ENCODE results near the gene DPF1.

DPF1 gene

DNA sequence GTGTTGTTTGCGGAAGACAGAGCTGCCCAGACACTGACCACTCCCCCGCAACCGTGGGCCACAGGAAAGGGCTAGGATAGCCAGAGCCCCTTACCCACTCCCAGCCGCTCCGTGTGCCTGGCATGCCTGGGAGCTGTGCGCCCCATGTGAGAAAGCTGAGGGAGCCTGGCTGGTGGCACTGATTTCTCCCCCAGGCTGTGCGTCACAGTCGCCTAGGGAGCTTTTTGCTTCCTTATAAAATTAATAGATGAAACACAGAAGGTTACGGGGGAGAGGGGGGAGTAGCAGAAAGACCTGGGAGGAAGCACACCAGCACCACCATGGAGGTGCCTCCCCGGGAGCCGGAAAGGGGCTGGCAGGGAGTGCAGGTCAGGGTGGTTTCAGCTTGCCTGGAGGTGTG is 24.7 kb downstream of the DPF1 start:
- ChIA-PET CTCF (no interaction called here), POLR2A (no interaction called here)
- Histone ChIP-seq H3K36me3 (ENCODE audit: control insufficient read depth in 4 of 4, insufficient read depth in 4 of 4, low read length in 3 of 4) (peaks cover 6 to 82% (median 39%) of the 10 kb centered on the region in 4 experiments), H3K27ac (ENCODE audit: insufficient read depth in 1 of 2, low read depth in 1 of 2, low read length in 2 of 2, poor library complexity in 1 of 2, severe bottlenecking in 2 of 2) (no peak overlapping the region), H3K27me3 (replicated peaks in 2 of 5; ENCODE audit: control insufficient read depth in 4 of 5, insufficient read depth in 5 of 5, low read length in 4 of 5) (no peaks in the 10 kb centered on the region), H3K4me3 (ENCODE audit: control insufficient read depth in 1 of 7, extremely low read depth in 1 of 7, insufficient read depth in 4 of 7, low read depth in 2 of 7, low read length in 6 of 7) (no peak overlapping the region), H3K9me3 (ENCODE audit: control extremely low read depth in 1 of 5, control insufficient read depth in 4 of 5, insufficient read depth in 2 of 5, low read depth in 1 of 5, low read length in 4 of 5) (no peaks in the 10 kb centered on the region), H3K4me1 (ENCODE audit: control extremely low read depth in 1 of 4, control insufficient read depth in 4 of 4, insufficient read depth in 4 of 4, low read length in 3 of 4) (no peaks in the 10 kb centered on the region)
- DNase-seq, result no peak
- 96% methylated on average over 5 of the region's 11 CpGs for WGBS (ENCODE audit: insufficient coverage)

DNA sequence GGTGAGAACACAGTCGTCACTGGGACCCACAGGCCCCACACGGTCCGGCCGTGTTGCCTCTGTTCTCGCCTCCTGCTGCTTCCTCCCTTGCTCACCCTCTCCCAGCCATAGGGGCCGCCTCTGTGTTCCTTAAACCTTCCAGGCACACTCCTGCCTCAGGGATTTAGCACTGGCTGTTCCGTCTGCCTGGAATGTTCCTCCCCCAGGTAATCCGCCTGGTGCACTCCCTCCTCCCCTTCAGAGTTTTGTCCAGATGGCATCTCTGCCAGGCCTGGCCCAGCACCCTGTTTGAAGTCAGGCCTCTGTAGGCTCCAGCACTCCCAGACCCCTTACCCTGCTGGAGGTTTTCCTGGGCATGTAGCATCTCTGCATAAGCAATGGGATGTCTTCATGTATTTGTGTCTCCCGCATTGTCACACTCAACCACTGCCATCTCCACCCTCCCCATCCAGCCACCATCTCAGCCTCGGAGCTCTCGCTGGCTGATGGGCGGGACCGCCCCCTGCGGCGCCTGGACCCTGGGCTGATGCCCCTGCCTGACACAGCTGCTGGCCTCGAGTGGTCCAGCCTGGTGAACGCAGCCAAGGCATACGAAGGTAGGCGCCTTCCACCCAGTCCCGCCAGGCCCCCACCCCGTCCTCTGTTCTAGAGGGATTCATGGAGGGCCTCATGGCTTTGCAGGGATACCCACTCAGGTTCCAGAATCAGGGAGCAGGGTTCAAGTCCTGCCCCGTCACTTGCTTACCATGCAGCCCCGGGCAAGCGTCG is 25.9 kb downstream of the DPF1 start:
- CTCF ChIA-PET, result no interaction called here
- Histone ChIP-seq H3K27me3 (replicated peaks in 2 of 5; ENCODE audit: control insufficient read depth in 4 of 5, insufficient read depth in 5 of 5, low read length in 4 of 5) (no peaks in the 10 kb centered on the region), H3K27ac (ENCODE audit: insufficient read depth in 1 of 2, low read depth in 1 of 2, low read length in 2 of 2, poor library complexity in 1 of 2, severe bottlenecking in 2 of 2) (no peak overlapping the region), H3K36me3 (ENCODE audit: control insufficient read depth in 4 of 4, insufficient read depth in 4 of 4, low read length in 3 of 4) (peaks cover 3 to 77% (median 37%) of the 10 kb centered on the region in 4 experiments), H3K9me3 (ENCODE audit: control extremely low read depth in 1 of 5, control insufficient read depth in 4 of 5, insufficient read depth in 2 of 5, low read depth in 1 of 5, low read length in 4 of 5) (no peaks in the 10 kb centered on the region), H3K4me1 (ENCODE audit: control extremely low read depth in 1 of 4, control insufficient read depth in 4 of 4, insufficient read depth in 4 of 4, low read length in 3 of 4) (no peaks in the 10 kb centered on the region), H3K4me3 (ENCODE audit: control insufficient read depth in 1 of 7, extremely low read depth in 1 of 7, insufficient read depth in 4 of 7, low read depth in 2 of 7, low read length in 6 of 7) (no peak overlapping the region)
- POLR2A ChIA-PET, result no interaction called here
- 96% methylated on average over 25 of the region's 25 CpGs for WGBS (ENCODE audit: insufficient coverage)
- DNase-seq, result no peak

DNA sequence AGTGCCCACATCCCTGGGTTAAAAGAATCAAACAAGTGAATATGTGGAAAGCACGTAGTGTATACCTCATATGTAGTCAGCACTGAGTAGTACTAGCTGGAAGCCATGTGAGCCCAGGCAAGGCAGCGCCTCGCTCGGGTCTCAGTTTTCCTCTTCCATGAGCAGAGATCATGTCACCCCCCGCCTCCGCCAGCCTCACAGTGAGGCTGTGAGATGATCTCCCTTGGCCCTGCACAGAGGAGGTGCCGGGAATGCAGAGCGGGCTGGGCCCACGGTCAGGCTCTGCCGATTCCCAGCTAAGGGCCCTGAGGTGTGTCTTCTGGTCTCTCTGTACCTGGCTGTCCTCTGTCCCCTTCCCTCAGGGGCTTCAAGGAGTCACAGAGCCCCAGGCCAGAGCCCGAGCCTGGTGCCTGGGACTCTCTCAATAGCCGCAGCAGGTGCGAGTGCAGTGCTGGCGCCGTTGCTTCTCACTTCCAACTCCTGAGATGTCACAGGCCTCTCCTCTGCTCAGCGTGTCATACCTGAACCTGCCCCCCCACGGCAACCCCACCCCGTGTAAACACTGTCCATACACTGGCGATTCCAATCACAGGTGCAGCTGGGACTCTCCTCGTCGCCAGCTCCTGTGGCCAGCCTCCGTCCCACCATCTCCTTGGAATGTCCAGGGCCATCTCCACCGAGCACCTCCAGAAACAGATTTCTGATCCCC is 26.9 kb downstream of the DPF1 start:
- H3K36me3 ChIP-seq (ENCODE audit: control insufficient read depth in 4 of 4, insufficient read depth in 4 of 4, low read length in 3 of 4), result peaks cover 3 to 77% (median 35%) of the 10 kb centered on the region in 4 experiments
- no peak for DNase-seq
- WGBS (ENCODE audit: insufficient coverage), result 97% methylated on average over 21 of the region's 23 CpGs
- H3K9me3 ChIP-seq (ENCODE audit: control extremely low read depth in 1 of 5, control insufficient read depth in 4 of 5, insufficient read depth in 2 of 5, low read depth in 1 of 5, low read length in 4 of 5), result no peaks in the 10 kb centered on the region
- H3K27me3 ChIP-seq (replicated peaks in 2 of 5; ENCODE audit: control insufficient read depth in 4 of 5, insufficient read depth in 5 of 5, low read length in 4 of 5), result no peaks in the 10 kb centered on the region
- CTCF ChIA-PET, result no interaction called here
- POLR2A ChIA-PET, result no interaction called here
- no peak overlapping the region for H3K27ac ChIP-seq (ENCODE audit: insufficient read depth in 1 of 2, low read depth in 1 of 2, low read length in 2 of 2, poor library complexity in 1 of 2, severe bottlenecking in 2 of 2)
- H3K4me1 ChIP-seq (ENCODE audit: control extremely low read depth in 1 of 4, control insufficient read depth in 4 of 4, insufficient read depth in 4 of 4, low read length in 3 of 4), result no peaks in the 10 kb centered on the region
- H3K4me3 ChIP-seq (ENCODE audit: control insufficient read depth in 1 of 7, extremely low read depth in 1 of 7, insufficient read depth in 4 of 7, low read depth in 2 of 7, low read length in 6 of 7), result no peak overlapping the region

DNA sequence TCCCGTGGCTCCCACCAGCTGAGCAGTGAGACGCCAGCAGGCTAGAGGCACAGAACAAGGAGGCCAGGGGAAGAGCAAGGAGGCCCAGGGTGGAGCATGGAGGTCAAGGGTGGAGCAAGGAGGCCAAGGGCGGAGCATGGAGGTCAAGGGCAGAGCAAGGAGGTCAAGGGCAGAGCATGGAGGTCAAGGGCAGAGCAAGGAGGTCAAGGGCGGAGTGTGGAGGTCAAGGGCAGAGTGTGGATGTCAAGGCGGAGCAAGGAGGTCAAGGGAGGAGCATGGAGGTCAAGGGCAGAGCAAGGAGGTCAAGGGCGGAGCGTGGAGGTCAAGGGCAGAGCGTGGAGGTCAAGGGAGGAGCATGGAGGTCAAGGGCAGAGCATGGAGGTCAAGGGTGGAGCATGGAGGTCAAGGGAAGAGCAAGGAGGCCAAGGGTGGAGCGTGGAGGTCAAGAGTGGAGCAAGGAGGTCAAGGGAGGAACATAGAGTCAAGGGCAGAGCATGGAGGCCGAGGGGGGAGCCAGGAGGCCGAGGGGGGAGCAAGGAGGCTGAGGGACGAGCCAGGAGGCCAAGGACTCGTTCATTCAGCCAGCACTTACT is 27.7 kb downstream of the DPF1 start:
- Histone ChIP-seq H3K9me3 (ENCODE audit: control extremely low read depth in 1 of 5, control insufficient read depth in 4 of 5, insufficient read depth in 2 of 5, low read depth in 1 of 5, low read length in 4 of 5) (no peaks in the 10 kb centered on the region), H3K36me3 (ENCODE audit: control insufficient read depth in 4 of 4, insufficient read depth in 4 of 4, low read length in 3 of 4) (peaks cover 0 to 76% (median 31%) of the 10 kb centered on the region in 4 experiments), H3K4me3 (ENCODE audit: control insufficient read depth in 1 of 7, extremely low read depth in 1 of 7, insufficient read depth in 4 of 7, low read depth in 2 of 7, low read length in 6 of 7) (no peak overlapping the region), H3K27ac (ENCODE audit: insufficient read depth in 1 of 2, low read depth in 1 of 2, low read length in 2 of 2, poor library complexity in 1 of 2, severe bottlenecking in 2 of 2) (no peak overlapping the region), H3K4me1 (ENCODE audit: control extremely low read depth in 1 of 4, control insufficient read depth in 4 of 4, insufficient read depth in 4 of 4, low read length in 3 of 4) (no peaks in the 10 kb centered on the region), H3K27me3 (replicated peaks in 2 of 5; ENCODE audit: control insufficient read depth in 4 of 5, insufficient read depth in 5 of 5, low read length in 4 of 5) (no peaks in the 10 kb centered on the region)
- ChIA-PET POLR2A (no interaction called here), CTCF (no interaction called here)
- 93% methylated on average over 13 of the region's 13 CpGs for WGBS (ENCODE audit: insufficient coverage)
- DNase-seq, result no peak

DNA sequence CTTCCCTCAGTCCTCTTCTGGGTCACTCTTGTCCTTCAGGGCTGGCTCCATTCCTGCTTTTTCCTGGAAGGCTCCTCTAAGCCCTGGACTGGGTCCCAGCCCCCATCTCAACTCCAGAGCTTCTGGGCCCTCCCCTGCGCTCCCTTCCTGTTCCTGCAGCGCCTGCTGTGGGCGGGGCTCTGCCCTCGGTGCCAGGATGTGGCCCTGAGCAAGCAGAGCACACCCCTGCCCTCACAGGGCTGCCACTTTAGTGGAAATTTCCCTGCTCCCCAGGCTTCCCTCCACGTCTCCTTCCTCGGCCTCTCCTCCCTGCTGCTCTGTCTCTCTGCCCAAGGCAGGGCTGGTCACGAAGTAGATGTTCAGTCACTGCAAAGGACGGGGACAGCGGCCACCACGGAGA is 28.8 kb downstream of the DPF1 start:
- POLR2A ChIA-PET, result no interaction called here

DNA sequence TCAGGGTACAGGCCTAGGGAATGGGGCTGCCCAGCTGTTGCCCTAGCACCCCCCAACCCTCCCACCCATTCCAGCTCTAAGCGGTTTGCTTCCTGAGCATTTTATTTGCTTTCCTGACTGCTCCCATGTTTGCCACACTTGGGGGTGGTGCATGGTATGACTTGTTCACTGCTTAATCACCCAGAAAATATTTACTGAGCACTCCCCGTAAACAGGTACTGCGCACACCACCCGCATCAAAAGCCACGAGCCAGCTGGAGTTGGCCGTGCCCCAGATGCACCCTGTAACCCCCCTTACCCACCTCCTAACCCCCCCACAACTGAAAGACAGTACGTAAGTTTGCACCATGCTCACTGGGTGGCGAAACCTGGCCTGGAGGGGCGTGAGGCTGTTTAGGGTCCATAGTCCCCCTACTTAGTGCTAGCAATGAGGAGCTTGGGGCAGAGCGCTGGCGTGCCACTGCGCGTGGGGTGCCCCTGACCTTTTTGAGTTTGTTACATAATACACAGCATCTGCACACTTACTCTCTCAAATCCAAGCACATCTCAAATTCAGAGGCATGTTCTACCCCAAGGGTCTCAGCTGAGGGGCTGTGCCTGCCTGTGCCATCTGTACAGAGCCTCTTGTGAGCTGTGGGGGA is 29.8 kb downstream of the DPF1 start:
- Histone ChIP-seq H3K4me3 (ENCODE audit: control insufficient read depth in 1 of 7, extremely low read depth in 1 of 7, insufficient read depth in 4 of 7, low read depth in 2 of 7, low read length in 6 of 7) (no peak overlapping the region), H3K4me1 (ENCODE audit: control extremely low read depth in 1 of 4, control insufficient read depth in 4 of 4, insufficient read depth in 4 of 4, low read length in 3 of 4) (peaks cover 0 to 2% (median 0%) of the 10 kb centered on the region in 4 experiments), H3K27me3 (replicated peaks in 2 of 5; ENCODE audit: control insufficient read depth in 4 of 5, insufficient read depth in 5 of 5, low read length in 4 of 5) (no peaks in the 10 kb centered on the region), H3K9me3 (ENCODE audit: control extremely low read depth in 1 of 5, control insufficient read depth in 4 of 5, insufficient read depth in 2 of 5, low read depth in 1 of 5, low read length in 4 of 5) (no peaks in the 10 kb centered on the region), H3K36me3 (ENCODE audit: control insufficient read depth in 4 of 4, insufficient read depth in 4 of 4, low read length in 3 of 4) (peaks cover 0 to 76% (median 25%) of the 10 kb centered on the region in 4 experiments), H3K27ac (ENCODE audit: insufficient read depth in 1 of 2, low read depth in 1 of 2, low read length in 2 of 2, poor library complexity in 1 of 2, severe bottlenecking in 2 of 2) (no peak overlapping the region)
- POLR2A ChIA-PET, result no interaction called here
- DNase-seq, result no peak
- CTCF ChIA-PET, result no interaction called here
- WGBS (ENCODE audit: insufficient coverage), result 86% methylated on average over 11 of the region's 13 CpGs

More for the DNA sequence above, 28.8 kb downstream of the DPF1 start:
- Histone ChIP-seq H3K4me1 (ENCODE audit: control extremely low read depth in 1 of 4, control insufficient read depth in 4 of 4, insufficient read depth in 4 of 4, low read length in 3 of 4) (no peaks in the 10 kb centered on the region), H3K9me3 (ENCODE audit: control extremely low read depth in 1 of 5, control insufficient read depth in 4 of 5, insufficient read depth in 2 of 5, low read depth in 1 of 5, low read length in 4 of 5) (no peaks in the 10 kb centered on the region), H3K4me3 (ENCODE audit: control insufficient read depth in 1 of 7, extremely low read depth in 1 of 7, insufficient read depth in 4 of 7, low read depth in 2 of 7, low read length in 6 of 7) (no peak overlapping the region), H3K36me3 (ENCODE audit: control insufficient read depth in 4 of 4, insufficient read depth in 4 of 4, low read length in 3 of 4) (peaks cover 0 to 80% (median 27%) of the 10 kb centered on the region in 4 experiments), H3K27me3 (replicated peaks in 2 of 5; ENCODE audit: control insufficient read depth in 4 of 5, insufficient read depth in 5 of 5, low read length in 4 of 5) (no peaks in the 10 kb centered on the region), H3K27ac (ENCODE audit: insufficient read depth in 1 of 2, low read depth in 1 of 2, low read length in 2 of 2, poor library complexity in 1 of 2, severe bottlenecking in 2 of 2) (no peak overlapping the region)
- no peak for DNase-seq
- CTCF ChIA-PET, result no interaction called here
- WGBS (ENCODE audit: insufficient coverage), result 73% methylated on average over 7 of the region's 10 CpGs

DNA sequence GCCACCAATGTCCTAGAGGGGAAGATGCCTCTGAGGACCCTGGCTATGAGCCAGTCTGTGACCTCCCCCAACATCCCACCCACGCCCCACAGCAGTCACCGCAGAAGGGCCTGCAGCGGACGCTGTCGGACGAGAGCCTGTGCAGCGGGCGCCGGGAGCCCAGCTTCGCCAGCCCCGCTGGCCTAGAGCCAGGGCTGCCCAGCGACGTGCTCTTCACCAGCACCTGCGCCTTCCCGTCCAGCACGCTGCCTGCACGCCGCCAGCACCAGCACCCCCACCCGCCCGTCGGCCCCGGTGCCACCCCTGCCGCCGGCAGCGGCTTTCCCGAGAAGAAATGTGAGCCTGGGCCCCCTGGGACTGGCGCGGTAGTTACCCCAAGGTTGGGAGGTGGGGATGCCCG is 30.6 kb downstream of the DPF1 start:
- H3K4me3 ChIP-seq (ENCODE audit: control insufficient read depth in 1 of 7, extremely low read depth in 1 of 7, insufficient read depth in 4 of 7, low read depth in 2 of 7, low read length in 6 of 7), result no peak overlapping the region
- POLR2A ChIA-PET, result no interaction called here
- no peak overlapping the region for H3K27ac ChIP-seq (ENCODE audit: insufficient read depth in 1 of 2, low read depth in 1 of 2, low read length in 2 of 2, poor library complexity in 1 of 2, severe bottlenecking in 2 of 2)
- H3K27me3 ChIP-seq (replicated peaks in 2 of 5; ENCODE audit: control insufficient read depth in 4 of 5, insufficient read depth in 5 of 5, low read length in 4 of 5), result no peaks in the 10 kb centered on the region
- no peaks in the 10 kb centered on the region for H3K9me3 ChIP-seq (ENCODE audit: control extremely low read depth in 1 of 5, control insufficient read depth in 4 of 5, insufficient read depth in 2 of 5, low read depth in 1 of 5, low read length in 4 of 5)
- 95% methylated on average over 19 of the region's 29 CpGs for WGBS (ENCODE audit: insufficient coverage)
- CTCF ChIA-PET, result no interaction called here
- H3K4me1 ChIP-seq (ENCODE audit: control extremely low read depth in 1 of 4, control insufficient read depth in 4 of 4, insufficient read depth in 4 of 4, low read length in 3 of 4), result peaks cover 0 to 2% (median 0%) of the 10 kb centered on the region in 4 experiments
- no peak for DNase-seq
- H3K36me3 ChIP-seq (ENCODE audit: control insufficient read depth in 4 of 4, insufficient read depth in 4 of 4, low read length in 3 of 4), result peaks cover 0 to 69% (median 20%) of the 10 kb centered on the region in 4 experiments

All from common myeloid progenitor, CD34-positive (primary cell).